GM18861 (cell line): ENCODE measurements around the gene HBD.
"Not testable (repeated sequence)": the region's sequence is repeated elsewhere in the genome, so short reads cannot be mapped to it uniquely, and the experiment has no call there.

Experiments
- ATAC-seq: cut with Tn5 transposase; IDR thresholded peaks from one replicate; pipeline ENCODE4 v1.9.1; 2021; ENCODE audit not compliant: unreplicated experiment

HBD gene

GRCh38 chr11:5234381-5234834 is at the start of gene HBD:
TSS of gene HBD (minus strand) at chr11:5234483. CDS start at chr11:5234433, 50 bp downstream.
- peak; percentile 82 for ATAC-seq

DNA sequence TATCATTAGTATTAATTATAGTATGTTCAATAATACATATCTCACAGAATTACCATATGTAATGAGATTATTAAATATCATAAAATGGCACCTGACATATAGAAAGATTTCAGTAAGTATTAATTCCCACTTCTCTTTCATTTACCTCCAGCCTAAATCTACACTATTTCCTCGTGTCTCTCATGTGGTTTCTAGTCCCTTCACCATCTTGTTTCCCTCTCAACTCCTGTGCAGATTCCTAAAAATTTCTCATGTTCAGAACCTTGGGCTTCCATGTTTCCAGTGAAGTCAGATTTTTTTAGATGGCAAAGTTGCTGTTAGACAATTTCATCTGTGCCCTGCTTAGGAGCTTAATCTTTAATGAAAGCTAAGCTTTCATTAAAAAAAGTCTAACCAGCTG is 49.6 kb upstream of the HBD start:
- ATAC-seq: no peak

DNA sequence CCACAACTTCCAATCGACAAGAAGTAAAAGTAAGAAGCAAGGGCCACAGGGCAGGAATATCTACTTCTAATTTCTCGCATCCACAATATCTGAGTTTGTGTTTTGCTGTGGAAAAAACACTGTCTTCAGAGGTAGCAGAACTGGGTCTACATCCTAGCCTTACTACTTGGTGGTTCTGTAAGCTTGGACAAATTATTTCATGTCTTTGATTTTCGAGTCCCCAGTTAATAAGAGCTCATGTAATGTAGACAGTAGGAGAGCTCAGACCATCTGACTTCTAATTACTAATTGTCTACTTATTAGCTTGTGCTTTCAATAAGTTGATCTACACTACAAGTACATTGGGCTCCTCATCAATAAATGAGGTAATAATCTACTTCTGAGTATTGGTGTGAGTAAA is 48.8 kb upstream of the HBD start:
- no peak for ATAC-seq

DNA sequence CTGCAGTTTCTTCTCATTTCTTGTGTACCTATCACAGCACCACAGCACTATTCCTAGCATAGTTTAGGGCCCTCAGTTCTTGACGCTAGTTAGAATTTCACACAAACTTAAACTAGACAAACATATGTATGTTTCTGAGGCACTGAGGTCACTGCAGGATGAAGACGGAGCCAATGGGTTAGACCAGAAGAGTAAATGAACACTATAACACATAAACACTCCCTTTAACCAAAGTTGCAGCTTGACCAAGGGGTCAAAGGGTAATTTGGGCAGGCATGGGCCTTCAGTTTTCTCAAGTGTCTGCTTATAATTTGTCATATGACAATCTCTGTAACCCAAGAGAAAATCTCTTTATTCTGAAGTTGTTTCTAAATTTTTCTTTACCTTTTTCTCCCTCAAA is 48.3 kb upstream of the HBD start:
- no peak for ATAC-seq

GRCh38 chr11:5281596-5281995 is 47.3 kb upstream of the HBD start:
- ATAC-seq: no peak

- ATAC-seq: peak; percentile 97
Observed at GRCh38 chr11:5280582-5281102, 46.4 kb upstream of the HBD start.

GRCh38 chr11:5279471-5280090 is 45.3 kb upstream of the HBD start:
- no peak for ATAC-seq

DNA sequence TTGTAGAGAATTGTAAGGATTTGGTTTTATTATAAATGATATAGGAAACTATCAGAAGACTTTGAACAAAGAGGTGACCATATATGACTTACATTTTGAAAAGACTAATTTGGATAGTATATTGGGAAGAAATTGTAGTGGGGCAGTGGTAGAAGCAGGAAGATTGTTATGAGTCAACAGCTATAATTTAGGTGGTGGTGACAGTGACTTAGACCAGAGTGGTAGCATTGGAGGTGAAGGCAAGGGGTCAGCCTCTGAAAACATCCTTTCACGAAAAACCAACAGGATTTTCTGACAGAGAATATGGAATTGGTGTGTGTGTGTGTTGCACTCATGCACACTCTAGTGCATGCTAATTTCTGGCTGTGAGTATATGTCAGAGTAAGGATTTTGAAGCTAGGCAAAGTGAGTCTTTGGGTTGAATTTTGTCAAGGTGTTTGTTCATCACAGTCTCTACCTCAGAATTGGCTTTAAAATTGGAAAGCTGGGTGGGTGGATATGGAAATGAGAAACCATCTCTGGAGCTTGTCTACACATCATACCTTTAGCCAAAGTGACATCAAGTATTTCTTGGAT is 43.6 kb upstream of the HBD start:
- peak; percentile 48 for ATAC-seq

DNA sequence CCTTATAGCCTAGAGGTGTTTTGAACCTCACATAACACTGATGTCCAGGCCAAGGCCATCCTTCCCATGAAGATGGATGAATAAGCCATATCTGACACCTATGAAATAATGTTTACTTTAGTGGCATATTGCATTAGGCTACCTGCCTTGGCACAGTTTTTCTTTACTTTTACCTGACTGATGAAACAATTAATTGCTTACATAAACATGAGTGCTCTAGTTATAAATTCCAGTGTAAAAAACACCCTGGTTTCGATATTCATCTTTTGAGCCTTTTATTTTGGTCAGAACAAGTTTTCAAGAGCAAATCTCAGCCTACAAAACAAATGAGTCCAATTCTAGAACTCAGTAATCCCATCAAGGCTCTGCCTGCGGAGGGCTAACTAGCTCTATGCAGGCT is 42.4 kb upstream of the HBD start:
- no peak for ATAC-seq

GRCh38 chr11:5275369-5276110 is 41.3 kb upstream of the HBD start:
- ATAC-seq: no peak

DNA sequence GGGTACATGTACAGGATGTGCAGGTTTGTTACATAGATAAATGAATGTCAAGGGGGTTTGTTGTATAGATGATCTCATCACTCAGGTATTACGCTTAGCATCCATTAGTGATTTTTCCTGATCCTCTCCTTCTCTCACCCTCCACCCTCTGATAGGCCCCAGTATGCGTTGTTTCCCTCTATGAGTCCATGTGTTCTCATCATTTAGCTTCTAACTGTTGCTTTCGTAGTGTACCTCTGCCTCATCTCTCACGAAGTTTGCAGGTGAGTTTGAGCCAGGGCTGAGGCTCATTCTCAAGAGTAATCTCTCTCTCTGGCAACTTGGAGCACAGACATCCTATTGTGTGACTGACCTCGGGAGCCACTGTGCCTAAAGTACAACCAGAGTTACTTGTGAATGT is 40.1 kb upstream of the HBD start:
- no peak for ATAC-seq

DNA sequence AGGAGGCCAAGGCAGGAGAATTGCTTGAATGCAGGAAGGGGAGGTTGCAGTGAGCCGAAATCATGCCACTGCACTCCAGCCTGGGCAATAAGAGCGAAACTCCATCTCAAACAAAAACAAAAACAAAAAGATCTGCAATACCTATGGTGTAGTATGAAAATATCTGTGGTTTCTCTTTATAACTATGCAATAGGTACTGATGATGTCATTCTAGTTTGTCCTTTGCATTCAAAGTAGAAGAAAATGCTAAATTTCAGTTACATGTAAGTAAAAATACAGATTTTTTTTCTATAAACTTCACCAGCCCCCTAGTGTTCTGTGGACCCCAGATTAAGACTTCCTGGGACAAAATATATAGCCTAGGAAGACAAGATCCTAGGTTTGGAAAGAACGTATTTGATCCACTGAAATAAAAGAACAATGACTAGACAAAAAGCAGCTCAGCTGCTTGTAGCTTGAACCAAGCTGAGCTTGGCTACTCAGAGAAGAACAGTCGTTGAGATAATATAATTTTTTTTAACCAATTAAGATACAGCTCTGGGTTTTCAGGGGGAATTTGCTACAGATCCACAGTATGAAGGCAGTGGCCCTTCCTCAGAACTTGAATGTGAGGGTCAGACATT is 38.2 kb upstream of the HBD start:
- ATAC-seq: no peak

DNA sequence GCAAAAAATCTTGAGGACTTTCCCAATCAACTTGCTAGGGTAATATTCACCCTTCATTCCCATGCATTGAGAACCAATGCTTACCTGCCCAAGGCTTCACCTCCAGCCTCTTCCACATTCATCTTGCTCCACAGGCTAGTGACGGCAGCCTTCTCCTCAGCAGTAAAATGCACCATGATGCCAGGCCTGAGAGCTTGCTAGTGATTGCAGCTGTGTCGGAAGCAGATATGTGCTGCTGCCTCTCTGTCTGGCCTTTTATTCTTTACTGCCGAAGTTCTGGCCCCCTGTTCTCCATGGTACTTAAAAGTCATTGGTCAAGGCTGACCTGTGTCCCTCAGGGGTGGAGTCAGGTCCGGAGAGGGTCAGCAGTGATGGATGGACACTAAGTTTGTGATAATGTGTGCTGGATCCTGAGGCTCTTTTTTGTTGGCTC is 35.4 kb upstream of the HBD start, which contains the start of gene HBE1:
TSS of gene HBE1 (minus strand) at position 231 of the 433 bp plus-strand sequence. CDS start at position 176, 55 bp downstream.
- no peak for ATAC-seq

GRCh38 chr11:5267033-5267563 is 32.8 kb upstream of the HBD start:
- no peak for ATAC-seq

- ATAC-seq: no peak
Observed at GRCh38 chr11:5266609-5267008, 32.3 kb upstream of the HBD start.

DNA sequence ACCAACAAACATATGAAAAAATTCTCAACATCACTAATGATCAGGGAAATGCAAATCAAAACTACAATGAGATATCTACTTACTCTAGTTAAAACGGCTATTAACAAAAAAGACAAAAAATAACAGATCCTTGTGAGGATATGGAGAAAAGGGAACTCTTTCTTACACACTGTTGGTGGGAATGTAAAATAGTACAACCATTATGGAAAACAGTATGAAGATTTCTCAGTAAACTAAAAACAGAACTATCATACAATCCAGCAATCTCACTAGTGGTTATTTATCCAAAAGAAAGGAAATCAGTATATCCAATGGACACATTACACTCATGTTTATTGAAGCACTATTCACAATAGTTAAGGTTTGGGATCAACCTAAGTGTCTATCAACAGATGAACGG is 31.5 kb upstream of the HBD start:
- no peak for ATAC-seq

- no peak for ATAC-seq
Observed at GRCh38 chr11:5258543-5259262, 24.4 kb upstream of the HBD start.

DNA sequence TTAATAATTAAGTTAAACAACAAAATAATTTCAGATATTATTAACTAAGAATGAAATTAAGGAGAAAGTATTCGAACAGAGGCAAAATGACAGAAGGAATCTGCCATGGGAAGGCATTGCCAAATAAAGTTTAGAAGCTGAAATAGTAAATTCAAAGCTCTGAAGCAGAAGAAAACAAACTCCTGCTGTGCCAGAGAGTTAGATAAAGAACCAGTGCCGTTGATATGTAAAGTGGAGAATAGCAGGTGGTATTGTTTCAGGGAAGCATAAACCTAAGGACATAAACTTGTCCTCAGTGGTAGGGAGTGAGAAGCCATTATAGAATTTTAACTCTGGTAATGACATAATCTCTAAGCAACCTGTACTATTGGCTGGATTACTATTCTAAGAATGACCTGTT is 23.0 kb upstream of the HBD start:
- no peak for ATAC-seq

GRCh38 chr11:5254646-5255413 is 20.5 kb upstream of the HBD start, which contains the start of gene HBG2:
TSS of gene HBG2 (minus strand) at chr11:5254781. CDS start at chr11:5254728, 53 bp downstream.
- not testable (repeated sequence) for ATAC-seq

DNA sequence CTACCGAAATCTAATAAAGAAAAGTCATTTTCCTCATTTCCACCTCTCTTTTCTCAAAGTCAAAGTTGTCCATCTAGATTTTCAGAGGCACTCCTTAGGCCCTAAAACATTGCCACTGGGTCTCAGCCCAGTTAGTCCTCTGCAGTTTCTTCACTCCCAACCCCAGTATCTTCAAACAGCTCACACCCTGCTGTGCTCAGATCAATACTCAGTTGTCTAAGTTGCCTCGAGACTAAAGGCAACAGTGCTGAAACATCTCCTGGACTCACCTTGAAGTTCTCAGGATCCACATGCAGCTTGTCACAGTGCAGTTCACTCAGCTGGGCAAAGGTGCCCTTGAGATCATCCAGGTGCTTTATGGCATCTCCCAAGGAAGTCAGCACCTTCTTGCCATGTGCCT is 19.7 kb upstream of the HBD start:
- ATAC-seq: not testable (repeated sequence)
